Measurements from ENCODE around the gene GCC2.

The GCC2 gene

DNA sequence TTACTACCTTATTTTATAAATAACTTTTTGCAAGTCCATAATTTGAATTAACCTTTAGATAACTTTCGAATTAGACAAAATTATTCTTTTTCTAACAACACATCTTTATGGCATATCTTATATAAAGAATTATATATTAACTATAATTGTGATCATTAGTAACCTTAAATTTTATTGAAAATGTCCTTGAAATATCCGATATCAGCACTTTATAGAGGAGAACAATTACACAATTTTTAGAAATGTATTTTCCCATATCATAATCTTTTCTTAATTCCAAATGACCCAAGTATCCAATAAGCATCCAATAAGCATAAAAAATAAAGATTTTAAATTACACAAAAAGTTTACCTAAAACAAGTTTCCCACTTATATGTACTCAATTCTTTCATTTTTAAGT, 7.3 kb upstream of the GCC2 start:
- no peak for DNase-seq (ENCODE audit: low spot score)
- Histone ChIP-seq H3K27ac (no peak overlapping the region), H3K4me3 (no peak overlapping the region)
- TF ChIP-seq, protein P1, sequence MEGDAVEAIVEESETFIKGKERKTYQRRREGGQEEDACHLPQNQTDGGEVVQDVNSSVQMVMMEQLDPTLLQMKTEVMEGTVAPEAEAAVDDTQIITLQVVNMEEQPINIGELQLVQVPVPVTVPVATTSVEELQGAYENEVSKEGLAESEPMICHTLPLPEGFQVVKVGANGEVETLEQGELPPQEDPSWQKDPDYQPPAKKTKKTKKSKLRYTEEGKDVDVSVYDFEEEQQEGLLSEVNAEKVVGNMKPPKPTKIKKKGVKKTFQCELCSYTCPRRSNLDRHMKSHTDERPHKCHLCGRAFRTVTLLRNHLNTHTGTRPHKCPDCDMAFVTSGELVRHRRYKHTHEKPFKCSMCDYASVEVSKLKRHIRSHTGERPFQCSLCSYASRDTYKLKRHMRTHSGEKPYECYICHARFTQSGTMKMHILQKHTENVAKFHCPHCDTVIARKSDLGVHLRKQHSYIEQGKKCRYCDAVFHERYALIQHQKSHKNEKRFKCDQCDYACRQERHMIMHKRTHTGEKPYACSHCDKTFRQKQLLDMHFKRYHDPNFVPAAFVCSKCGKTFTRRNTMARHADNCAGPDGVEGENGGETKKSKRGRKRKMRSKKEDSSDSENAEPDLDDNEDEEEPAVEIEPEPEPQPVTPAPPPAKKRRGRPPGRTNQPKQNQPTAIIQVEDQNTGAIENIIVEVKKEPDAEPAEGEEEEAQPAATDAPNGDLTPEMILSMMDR (IDR thresholded peaks at IDR 0.05), result no peak

DNA sequence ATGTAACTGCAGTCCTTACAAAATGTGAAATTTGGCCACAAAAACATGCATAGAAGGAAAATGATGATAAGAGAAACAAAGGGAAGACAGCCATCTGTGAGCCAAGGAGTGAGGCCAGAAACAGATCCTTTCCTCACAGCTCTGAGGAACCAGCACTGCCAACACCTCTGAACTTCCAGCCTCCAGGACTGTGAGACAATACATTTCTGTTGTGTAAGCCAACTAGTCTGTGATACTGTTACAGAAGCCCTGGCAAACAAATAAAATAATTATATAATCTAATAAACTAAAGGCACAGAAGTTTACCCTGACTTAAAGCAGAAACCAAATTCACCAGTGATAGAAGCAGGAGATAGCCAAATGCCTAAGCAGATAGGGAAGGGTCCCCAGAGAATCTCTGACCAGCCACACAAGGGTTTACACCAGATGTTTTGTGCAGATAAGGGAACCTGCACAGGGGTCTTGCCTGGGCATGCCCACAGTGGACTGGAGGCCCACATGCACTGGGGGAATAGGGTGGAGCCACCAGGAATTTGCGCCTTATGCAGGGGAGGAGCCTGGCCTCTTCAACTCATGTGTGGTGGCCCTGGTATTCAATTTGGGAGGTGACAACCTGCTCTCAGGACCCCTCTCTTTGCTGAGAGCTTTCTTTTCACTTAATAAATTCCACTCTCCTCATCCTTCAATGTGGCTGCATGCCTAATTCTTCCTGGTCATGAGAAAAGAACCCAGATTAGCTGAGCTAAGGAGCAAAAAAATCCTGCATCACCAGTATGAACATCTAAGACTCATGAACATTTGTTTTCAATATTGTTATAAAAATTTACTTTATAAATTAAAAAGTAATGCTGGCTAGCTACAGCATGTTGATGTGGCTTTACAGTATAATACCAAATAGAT, 3.8 kb upstream of the GCC2 start:
- no peak for DNase-seq (ENCODE audit: low spot score)
- Histone ChIP-seq H3K27ac (no peak overlapping the region), H3K4me3 (no peak overlapping the region)
- TF ChIP-seq, protein P1 (IDR thresholded peaks at IDR 0.05), result no peak

DNA sequence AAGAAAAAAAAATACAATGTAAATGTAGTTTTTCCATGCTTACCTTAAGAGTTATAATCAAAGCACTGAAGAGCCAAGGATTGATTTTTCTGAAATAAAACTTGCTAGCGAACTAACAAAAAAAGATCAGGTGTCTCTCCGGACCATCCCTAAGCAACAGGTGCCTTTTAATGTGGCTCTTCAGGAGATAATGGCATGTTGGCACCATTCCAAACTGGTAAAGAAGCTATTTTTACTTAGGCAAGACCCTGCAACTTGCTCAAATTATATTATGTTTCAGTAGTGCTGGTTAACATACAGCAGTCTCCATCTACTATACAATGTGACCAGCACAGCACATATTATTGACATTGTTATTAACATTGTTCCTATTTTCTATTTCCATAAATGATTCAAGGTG, 2.3 kb upstream of the GCC2 start:
- no peak overlapping the region for H3K4me3 ChIP-seq
- no peak for DNase-seq (ENCODE audit: low spot score)
- H3K27ac ChIP-seq, result no peak overlapping the region
- TF ChIP-seq, protein P1 (IDR thresholded peaks at IDR 0.05), result no peak

DNA sequence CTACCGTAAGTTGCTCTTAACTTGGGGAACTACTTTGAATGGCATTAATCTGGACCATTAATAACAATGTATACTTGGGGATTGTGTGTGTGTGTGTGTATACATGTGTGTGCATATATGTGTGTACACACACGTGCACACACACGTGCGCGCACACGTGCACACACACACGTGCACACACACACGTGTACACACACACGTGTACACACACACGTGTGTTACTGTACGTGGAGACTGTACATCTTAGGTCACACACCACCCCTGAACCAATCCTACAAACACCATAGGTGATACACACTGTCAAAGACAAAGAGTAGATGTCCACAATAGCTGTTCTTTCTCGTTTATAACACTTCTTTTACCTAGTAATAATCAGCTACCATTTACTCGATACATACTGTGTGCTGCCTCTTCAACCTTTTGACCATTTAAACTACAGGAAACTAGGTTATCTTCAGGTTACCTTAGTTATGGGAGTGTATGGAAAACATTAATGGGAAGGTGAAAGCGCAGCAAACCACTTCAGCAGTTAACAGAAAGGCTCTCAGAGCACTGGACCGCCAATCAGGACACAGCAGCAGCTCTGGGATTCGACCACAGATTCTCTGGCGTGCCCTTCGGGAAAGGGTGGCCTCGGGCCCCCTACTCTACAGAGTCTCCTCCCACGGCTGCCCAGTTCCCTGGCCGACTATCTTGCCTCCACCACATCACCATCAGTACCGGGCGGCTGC, 894 bp upstream of the GCC2 start:
- Histone ChIP-seq H3K27ac (peak overlapping the region; percentile 88 to 89), H3K4me3 (peak overlapping the region; percentile 76)
- TF ChIP-seq, protein P1 (IDR thresholded peaks at IDR 0.05), result no peak
- no peak for DNase-seq (ENCODE audit: low spot score)

DNA sequence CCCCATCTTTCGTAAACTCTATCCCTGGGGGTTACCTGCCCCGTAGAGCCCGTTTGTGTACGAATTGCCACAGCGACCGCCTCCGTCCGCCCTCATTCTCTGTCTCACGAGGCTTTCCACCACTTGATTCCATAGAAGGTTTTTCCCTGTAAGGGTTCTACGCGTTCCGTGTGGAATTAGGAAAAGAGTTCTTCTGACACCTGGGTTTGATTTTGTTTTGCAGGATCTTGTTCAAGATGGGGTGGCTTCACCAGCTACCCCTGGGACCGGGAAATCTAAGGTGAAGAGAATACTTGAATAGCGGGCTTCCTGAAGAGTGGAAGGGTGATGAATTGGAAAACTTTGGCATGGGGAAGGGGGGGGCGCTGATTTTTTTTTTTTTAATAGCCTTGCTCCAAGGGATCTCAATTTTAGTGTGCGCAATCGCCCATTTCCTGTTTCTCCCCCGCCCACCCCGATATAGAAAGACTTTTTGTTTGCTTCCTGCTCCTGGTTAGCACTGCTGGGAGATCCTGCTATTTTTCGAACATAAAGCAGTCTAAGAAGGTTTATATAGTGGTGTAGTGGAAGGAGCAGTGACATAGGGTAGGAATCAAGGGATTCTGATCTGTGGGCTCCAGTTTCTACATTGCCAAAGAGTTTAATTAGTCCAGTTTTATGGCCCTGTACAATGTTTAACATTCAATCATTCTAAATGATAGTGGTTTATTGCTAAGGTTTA, 564 bp downstream of the GCC2 start:
- no peak for DNase-seq (ENCODE audit: low spot score)

DNA sequence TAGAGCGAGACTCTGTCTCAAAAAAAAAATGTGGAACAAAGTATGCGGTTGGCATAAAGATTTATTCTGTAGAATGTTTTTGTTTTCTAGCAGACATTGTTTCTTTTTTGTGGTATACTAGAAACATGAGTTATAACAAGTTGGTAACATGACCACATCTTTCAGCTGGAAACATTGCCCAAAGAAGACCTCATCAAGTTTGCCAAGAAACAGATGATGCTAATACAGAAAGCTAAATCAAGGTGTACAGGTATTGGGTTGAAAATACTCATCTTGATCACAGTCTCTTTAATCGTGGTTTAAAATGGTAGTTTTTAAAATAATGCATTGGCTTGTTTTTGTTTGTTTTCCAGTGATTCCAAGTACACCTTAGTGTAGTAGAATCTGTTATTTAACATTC, 1.9 kb downstream of the GCC2 start:
- DNase-seq (ENCODE audit: low spot score), result no peak
- TF ChIP-seq, protein P1 (IDR thresholded peaks at IDR 0.05), result no peak
- Histone ChIP-seq H3K4me3 (no peak overlapping the region), H3K27ac (no peak overlapping the region)

More for the DNA sequence above, 564 bp downstream of the GCC2 start:
- Histone ChIP-seq H3K27ac (peak overlapping the region; percentile 88 to 89), H3K4me3 (peak overlapping the region; percentile 76)
- TF ChIP-seq, protein P1 (IDR thresholded peaks at IDR 0.05), result no peak

Measured in coronary artery (tissue), 2 donors.